Measurements from ENCODE around the gene NBPF6.
"Not testable (repeated sequence)": the region's sequence is repeated elsewhere in the genome, so short reads cannot be mapped to it uniquely, and the experiment has no call there.

DNA sequence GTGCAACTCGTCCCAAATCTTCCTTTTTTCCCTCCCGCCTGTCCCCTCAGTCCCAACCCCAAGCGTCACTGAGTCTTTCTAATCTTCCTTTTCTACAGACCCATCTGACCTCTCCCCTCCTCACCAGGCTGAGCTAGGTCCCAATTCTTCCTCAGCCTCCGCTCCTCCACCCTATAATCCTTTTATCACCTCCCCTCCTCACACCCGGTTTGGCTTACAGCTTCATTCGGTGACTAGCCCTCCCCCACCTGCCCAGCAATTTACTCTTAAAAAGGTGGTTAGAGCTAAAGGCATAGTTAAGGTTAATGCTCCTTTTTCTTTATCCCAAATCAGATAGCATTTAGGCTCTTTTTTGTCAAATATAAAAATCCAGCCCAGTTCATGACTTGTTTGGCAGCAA is 24.4 kb downstream of the NBPF6 start:
- TF ChIP-seq, protein P1, sequence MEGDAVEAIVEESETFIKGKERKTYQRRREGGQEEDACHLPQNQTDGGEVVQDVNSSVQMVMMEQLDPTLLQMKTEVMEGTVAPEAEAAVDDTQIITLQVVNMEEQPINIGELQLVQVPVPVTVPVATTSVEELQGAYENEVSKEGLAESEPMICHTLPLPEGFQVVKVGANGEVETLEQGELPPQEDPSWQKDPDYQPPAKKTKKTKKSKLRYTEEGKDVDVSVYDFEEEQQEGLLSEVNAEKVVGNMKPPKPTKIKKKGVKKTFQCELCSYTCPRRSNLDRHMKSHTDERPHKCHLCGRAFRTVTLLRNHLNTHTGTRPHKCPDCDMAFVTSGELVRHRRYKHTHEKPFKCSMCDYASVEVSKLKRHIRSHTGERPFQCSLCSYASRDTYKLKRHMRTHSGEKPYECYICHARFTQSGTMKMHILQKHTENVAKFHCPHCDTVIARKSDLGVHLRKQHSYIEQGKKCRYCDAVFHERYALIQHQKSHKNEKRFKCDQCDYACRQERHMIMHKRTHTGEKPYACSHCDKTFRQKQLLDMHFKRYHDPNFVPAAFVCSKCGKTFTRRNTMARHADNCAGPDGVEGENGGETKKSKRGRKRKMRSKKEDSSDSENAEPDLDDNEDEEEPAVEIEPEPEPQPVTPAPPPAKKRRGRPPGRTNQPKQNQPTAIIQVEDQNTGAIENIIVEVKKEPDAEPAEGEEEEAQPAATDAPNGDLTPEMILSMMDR (IDR thresholded peaks at IDR 0.05): not testable (repeated sequence)
- TF ChIP-seq, protein P2, sequence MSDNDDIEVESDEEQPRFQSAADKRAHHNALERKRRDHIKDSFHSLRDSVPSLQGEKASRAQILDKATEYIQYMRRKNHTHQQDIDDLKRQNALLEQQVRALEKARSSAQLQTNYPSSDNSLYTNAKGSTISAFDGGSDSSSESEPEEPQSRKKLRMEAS (IDR thresholded peaks at IDR 0.05; ENCODE audit: low read depth): not testable (repeated sequence)
- TF ChIP-seq POLR2AphosphoS5 (IDR thresholded peaks at IDR 0.05; ENCODE audit: low read depth, low read length); RAD21 (IDR thresholded peaks at IDR 0.05; ENCODE audit: low read length); TAF1 (IDR thresholded peaks at IDR 0.05; ENCODE audit: borderline replicate concordance, low read depth, low read length); NFIC (IDR thresholded peaks at IDR 0.05; ENCODE audit: borderline replicate concordance); RFX5 (IDR thresholded peaks at IDR 0.05; ENCODE audit: low read length); EZH2phosphoT487 (IDR thresholded peaks at IDR 0.05; ENCODE audit: borderline replicate concordance, low read depth); MEF2A (IDR thresholded peaks at IDR 0.05; ENCODE audit: borderline replicate concordance, low read depth); GABPA (IDR thresholded peaks at IDR 0.05; ENCODE audit: low read depth); FOSL2 (IDR thresholded peaks at IDR 0.05; ENCODE audit: borderline replicate concordance, low read depth); FOXM1 (IDR thresholded peaks at IDR 0.05; ENCODE audit: low read depth); MXI1 (IDR thresholded peaks at IDR 0.05; ENCODE audit: low read depth, low read length): not testable (repeated sequence)
- TF ChIP-seq, protein P3, sequence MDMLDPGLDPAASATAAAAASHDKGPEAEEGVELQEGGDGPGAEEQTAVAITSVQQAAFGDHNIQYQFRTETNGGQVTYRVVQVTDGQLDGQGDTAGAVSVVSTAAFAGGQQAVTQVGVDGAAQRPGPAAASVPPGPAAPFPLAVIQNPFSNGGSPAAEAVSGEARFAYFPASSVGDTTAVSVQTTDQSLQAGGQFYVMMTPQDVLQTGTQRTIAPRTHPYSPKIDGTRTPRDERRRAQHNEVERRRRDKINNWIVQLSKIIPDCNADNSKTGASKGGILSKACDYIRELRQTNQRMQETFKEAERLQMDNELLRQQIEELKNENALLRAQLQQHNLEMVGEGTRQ (IDR thresholded peaks at IDR 0.05; ENCODE audit: borderline replicate concordance, low read depth, low read length): not testable (repeated sequence)
